ENCODE data around the gene TRIM66. TPM values are rescaled to one million over a fixed set of nuclear protein-coding genes. Genes with fewer than 3 reads are reported as not detected.

TRIM66 gene
- total RNA-seq, 1 donor from 2014 or later = 3.9 TPM

DNA sequence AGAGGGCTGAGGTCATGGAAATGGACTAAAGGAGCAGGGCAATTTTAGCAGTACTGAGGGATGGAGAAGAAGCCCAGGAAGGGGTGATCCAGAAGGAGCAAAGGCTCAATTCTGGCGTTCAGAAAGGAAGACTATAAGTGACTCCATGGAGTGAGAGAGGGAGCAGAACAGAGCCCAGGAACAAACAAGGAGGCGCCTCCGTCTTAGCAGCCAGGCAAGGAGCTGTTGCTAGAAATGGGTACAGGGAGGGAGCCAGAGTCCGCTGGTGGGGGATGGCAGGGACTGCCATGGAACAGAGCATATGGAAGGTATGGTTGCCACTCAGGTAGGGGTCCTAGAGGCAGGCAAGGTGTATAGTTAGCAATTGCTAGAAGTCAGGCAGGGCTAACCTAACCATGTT lies 68.0 kb downstream of the TRIM66 start:
- no peak overlapping the region for H3K27ac ChIP-seq
- H3K4me3 ChIP-seq = no peak overlapping the region
- H3K36me3 ChIP-seq = peaks cover 6 to 19% of the 10 kb centered on the region in 2 donors
- DNase-seq (ENCODE audit: low spot score in 2 of 2) = no peak
- TF ChIP-seq, protein P1, sequence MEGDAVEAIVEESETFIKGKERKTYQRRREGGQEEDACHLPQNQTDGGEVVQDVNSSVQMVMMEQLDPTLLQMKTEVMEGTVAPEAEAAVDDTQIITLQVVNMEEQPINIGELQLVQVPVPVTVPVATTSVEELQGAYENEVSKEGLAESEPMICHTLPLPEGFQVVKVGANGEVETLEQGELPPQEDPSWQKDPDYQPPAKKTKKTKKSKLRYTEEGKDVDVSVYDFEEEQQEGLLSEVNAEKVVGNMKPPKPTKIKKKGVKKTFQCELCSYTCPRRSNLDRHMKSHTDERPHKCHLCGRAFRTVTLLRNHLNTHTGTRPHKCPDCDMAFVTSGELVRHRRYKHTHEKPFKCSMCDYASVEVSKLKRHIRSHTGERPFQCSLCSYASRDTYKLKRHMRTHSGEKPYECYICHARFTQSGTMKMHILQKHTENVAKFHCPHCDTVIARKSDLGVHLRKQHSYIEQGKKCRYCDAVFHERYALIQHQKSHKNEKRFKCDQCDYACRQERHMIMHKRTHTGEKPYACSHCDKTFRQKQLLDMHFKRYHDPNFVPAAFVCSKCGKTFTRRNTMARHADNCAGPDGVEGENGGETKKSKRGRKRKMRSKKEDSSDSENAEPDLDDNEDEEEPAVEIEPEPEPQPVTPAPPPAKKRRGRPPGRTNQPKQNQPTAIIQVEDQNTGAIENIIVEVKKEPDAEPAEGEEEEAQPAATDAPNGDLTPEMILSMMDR (IDR thresholded peaks at IDR 0.05) = no peak
- H3K4me1 ChIP-seq = no peaks in the 10 kb centered on the region
- no peaks in the 10 kb centered on the region for H3K27me3 ChIP-seq
- intact Hi-C loops (cut with DNase I) = no loop called here
- no peaks in the 10 kb centered on the region for H3K9me3 ChIP-seq

DNA sequence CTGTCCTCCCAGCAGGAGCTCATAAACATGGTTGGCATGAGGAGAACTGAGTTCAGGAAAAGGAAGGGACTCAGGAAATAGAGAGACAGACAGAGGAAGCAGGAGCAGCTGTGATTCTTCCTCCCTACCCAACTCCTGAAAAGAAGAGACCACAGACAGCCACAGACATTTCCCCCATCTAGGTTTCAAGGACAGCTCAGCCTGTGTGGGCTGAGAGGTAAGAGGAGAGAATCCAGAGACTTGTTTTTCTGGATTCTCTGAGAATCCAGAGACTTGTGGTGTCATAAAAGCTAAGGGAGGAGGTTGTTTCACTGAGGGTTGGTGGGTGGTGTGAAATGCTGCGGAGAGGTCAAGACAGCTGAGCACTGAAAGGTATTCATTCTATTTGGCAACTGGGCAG lies 69.4 kb downstream of the TRIM66 start:
- intact Hi-C loops (cut with DNase I) = no loop called here
- no peaks in the 10 kb centered on the region for H3K4me1 ChIP-seq
- no peak overlapping the region for H3K4me3 ChIP-seq
- H3K27me3 ChIP-seq = no peaks in the 10 kb centered on the region
- H3K9me3 ChIP-seq = no peaks in the 10 kb centered on the region
- no peak for DNase-seq (ENCODE audit: low spot score in 2 of 2)
- peaks cover 6 to 19% of the 10 kb centered on the region in 2 donors for H3K36me3 ChIP-seq
- TF ChIP-seq, protein P1 (IDR thresholded peaks at IDR 0.05) = no peak
- H3K27ac ChIP-seq = no peak overlapping the region

DNA sequence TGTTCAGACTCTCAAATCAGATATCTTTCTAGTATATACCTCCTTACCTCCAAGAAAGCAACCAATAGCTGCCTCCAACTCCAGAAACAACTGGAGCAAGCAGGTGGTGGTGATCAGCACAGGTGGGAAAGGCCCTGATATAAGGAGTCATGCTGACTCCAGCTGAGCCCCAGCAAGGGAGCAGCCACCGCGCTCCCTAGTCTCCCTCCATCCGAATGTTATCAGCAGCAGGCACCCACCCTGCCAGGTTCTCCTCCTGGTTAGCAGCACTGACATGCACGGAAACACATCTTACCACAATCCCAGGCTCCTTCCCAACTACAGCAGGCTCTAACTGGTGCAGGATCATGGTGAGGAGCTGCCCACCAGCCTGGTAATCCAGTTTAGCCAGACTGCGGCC lies 69.9 kb downstream of the TRIM66 start:
- Histone ChIP-seq H3K27me3 (no peaks in the 10 kb centered on the region), H3K36me3 (peaks cover 3 to 15% of the 10 kb centered on the region in 2 donors), H3K27ac (no peak overlapping the region), H3K4me1 (no peaks in the 10 kb centered on the region), H3K4me3 (no peak overlapping the region), H3K9me3 (no peaks in the 10 kb centered on the region)
- intact Hi-C loops (cut with DNase I) = no loop called here
- DNase-seq (ENCODE audit: low spot score in 2 of 2) = no peak
- TF ChIP-seq, protein P1 (IDR thresholded peaks at IDR 0.05) = no peak

DNA sequence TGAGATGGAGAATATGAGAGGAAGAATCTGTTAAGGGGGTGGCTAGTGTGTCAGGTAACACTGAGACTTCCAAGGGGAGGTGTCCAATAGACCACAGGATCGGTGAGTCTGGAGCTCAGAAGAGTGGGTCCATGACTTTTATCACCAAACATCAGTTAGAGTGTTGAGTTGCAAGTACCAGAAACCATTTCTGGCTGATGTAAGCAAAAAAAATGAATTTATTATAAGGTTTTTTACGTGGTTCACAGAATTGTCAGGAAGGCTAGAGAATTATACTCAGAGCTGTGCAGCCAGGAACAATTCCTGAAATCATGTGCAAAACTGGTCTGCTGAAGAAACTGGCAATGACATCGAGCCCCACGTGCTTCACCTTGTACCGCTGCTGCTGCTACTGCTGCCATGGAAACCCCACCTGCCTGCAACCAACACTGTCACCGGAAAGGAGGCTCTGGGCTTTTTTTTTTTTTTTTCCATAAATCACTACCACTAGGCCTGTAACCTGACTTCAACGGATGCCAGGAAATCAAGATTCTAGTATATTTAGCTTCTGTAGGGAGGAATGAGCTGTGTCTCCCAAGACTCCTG lies 71.8 kb downstream of the TRIM66 start:
- no peaks in the 10 kb centered on the region for H3K9me3 ChIP-seq
- H3K27ac ChIP-seq = no peak overlapping the region
- no peak for DNase-seq (ENCODE audit: low spot score in 2 of 2)
- no peak overlapping the region for H3K4me3 ChIP-seq
- H3K4me1 ChIP-seq = no peaks in the 10 kb centered on the region
- intact Hi-C loops (cut with DNase I) = no loop called here
- TF ChIP-seq, protein P1 (IDR thresholded peaks at IDR 0.05) = no peak
- no peaks in the 10 kb centered on the region for H3K27me3 ChIP-seq
- no peaks in the 10 kb centered on the region for H3K36me3 ChIP-seq

DNA sequence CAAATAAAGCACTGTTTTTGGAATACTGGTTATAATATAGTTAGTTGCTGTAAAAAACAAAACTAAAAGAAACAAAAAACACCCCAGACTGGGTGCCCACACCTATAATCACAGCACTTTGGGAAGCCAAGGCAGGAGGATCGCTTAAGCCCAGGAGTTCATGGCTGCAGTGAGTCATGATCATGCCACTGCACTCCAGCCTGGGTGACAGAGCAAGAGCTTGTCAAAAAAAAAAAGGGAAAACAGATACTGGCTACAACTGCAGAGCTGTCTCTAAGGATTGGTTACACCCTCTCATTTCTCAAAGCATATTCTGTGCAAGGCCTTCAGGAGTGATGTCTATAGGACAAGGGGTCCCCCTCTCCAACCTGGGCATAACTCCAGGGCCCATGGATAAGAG lies 73.8 kb downstream of the TRIM66 start:
- H3K36me3 ChIP-seq = no peaks in the 10 kb centered on the region
- H3K4me3 ChIP-seq = no peak overlapping the region
- intact Hi-C loops (cut with DNase I) = no loop called here
- H3K9me3 ChIP-seq = no peaks in the 10 kb centered on the region
- no peak overlapping the region for H3K27ac ChIP-seq
- TF ChIP-seq, protein P1 (IDR thresholded peaks at IDR 0.05) = no peak
- no peaks in the 10 kb centered on the region for H3K27me3 ChIP-seq
- DNase-seq (ENCODE audit: low spot score in 2 of 2) = no peak
- no peaks in the 10 kb centered on the region for H3K4me1 ChIP-seq
